Ascending aorta (tissue), 2 donors: ENCODE data around the gene SLC7A9. TPM values are rescaled to one million over a fixed set of nuclear protein-coding genes. Genes with fewer than 3 reads are reported as not detected.

Source experiments
- DNase-seq, 2 donors: peaks; one replicate each; pipeline ENCODE4 v3.0.0-alpha.2; 2019; ENCODE audit warnings: low spot score in 2 of 2
- H3K27ac ChIP-seq, 2 donors: fragments of 200-600 bp; sonication (generic); one replicate each; pipeline ENCODE4 v1.5.1; 2016 to 2017; ENCODE audit warnings: mild to moderate bottlenecking in 1 of 2
- H3K27me3 ChIP-seq: fragments of 200-600 bp; sonication (generic); one replicate; pipeline ENCODE4 v1.5.1; 2017
- H3K36me3 ChIP-seq, 2 donors: fragments of 200-600 bp; sonication (generic); one replicate each; pipeline ENCODE4 v1.5.1; 2016
- H3K4me1 ChIP-seq, 2 donors: fragments of 200-600 bp; sonication (generic); one replicate each; pipeline ENCODE4 v1.5.1; 2016 to 2017; ENCODE audit warnings: mild to moderate bottlenecking in 1 of 2
- H3K4me3 ChIP-seq, 2 donors: fragments of 200-600 bp; sonication (generic); one replicate each; pipeline ENCODE4 v1.5.1; 2016 to 2017; ENCODE audit warnings: mild to moderate bottlenecking in 1 of 2
- H3K9me3 ChIP-seq, 2 donors: fragments of 200-600 bp; sonication (generic); one replicate each; pipeline ENCODE4 v1.5.1; 2016
- CTCF ChIP-seq, 3 experiments: fragments of 200-600 bp in 2 of 3; fragments of 450-650 bp in 1 of 3; sonication (generic) in 2 of 3; IDR thresholded peaks; one replicate each; pipeline ENCODE4 v1.5.1; 2016 to 2019; ENCODE audit warnings: antibody characterized with exemption in 3 of 3, mild to moderate bottlenecking in 1 of 3, moderate library complexity in 1 of 3
- intact Hi-C: fragments of 100-400 bp; cut with DNase I; formaldehyde crosslinking; loops from one replicate; pipeline ENCODE4 v1.15.1; 2023
- total RNA-seq: library from RNA; depleted of rRNA; stranded (reverse); fragments of >200 nt; gene quantifications from one replicate; pipeline ENCODE4 v1.1.0, GENCODE V29; 2016

SLC7A9 gene
- not detected for total RNA-seq

- Histone ChIP-seq H3K9me3 (no peaks in the 10 kb centered on the region), H3K4me3 (no peak within 1 kb of the TSS), H3K4me1 (no peaks in the 10 kb centered on the region), H3K27ac (no peak within 1 kb of the TSS), H3K36me3 (no peaks in the 10 kb centered on the region), H3K27me3 (no peaks in the 10 kb centered on the region)
- no peak for DNase-seq
- intact Hi-C loops: no loop called here
- no peak for TF ChIP-seq CTCF (IDR thresholded peaks at IDR 0.05)
Measured at GRCh38 chr19:32869369-32869965, at the start of gene SLC7A9. TSS of gene SLC7A9 (minus strand) at chr19:32869767. CDS start at chr19:32868534, 1,233 bp downstream.

GRCh38 chr19:32919365-32919764 lies 49.8 kb upstream of the SLC7A9 start:
- no peak overlapping the region for H3K27ac ChIP-seq
- no peak for TF ChIP-seq CTCF (IDR thresholded peaks at IDR 0.05)
- no peak for DNase-seq
- intact Hi-C loops: no loop called here
- H3K27me3 ChIP-seq: no peaks in the 10 kb centered on the region
- no peak overlapping the region for H3K4me3 ChIP-seq
- no peaks in the 10 kb centered on the region for H3K4me1 ChIP-seq
- peaks cover 30 to 68% of the 10 kb centered on the region in 2 donors for H3K36me3 ChIP-seq
- no peaks in the 10 kb centered on the region for H3K9me3 ChIP-seq

GRCh38 chr19:32917616-32917996 lies 48.0 kb upstream of the SLC7A9 start:
- no peak overlapping the region for H3K4me3 ChIP-seq
- H3K36me3 ChIP-seq: peaks cover 26 to 59% of the 10 kb centered on the region in 2 donors
- intact Hi-C loops: no loop called here
- no peak for TF ChIP-seq CTCF (IDR thresholded peaks at IDR 0.05)
- H3K27me3 ChIP-seq: no peaks in the 10 kb centered on the region
- no peaks in the 10 kb centered on the region for H3K9me3 ChIP-seq
- no peaks in the 10 kb centered on the region for H3K4me1 ChIP-seq
- DNase-seq: no peak
- H3K27ac ChIP-seq: no peak overlapping the region

GRCh38 chr19:32916969-32917615 lies 47.5 kb upstream of the SLC7A9 start:
- no peaks in the 10 kb centered on the region for H3K9me3 ChIP-seq
- H3K27me3 ChIP-seq: no peaks in the 10 kb centered on the region
- H3K27ac ChIP-seq: no peak overlapping the region
- no peak for TF ChIP-seq CTCF (IDR thresholded peaks at IDR 0.05)
- H3K4me1 ChIP-seq: no peaks in the 10 kb centered on the region
- DNase-seq: no peak
- intact Hi-C loops: no loop called here
- H3K36me3 ChIP-seq: peaks cover 23 to 61% of the 10 kb centered on the region in 2 donors
- H3K4me3 ChIP-seq: no peak overlapping the region

- no peaks in the 10 kb centered on the region for H3K27me3 ChIP-seq
- TF ChIP-seq CTCF (IDR thresholded peaks at IDR 0.05): no peak
- no peaks in the 10 kb centered on the region for H3K4me1 ChIP-seq
- no peak for DNase-seq
- peaks cover 23 to 62% of the 10 kb centered on the region in 2 donors for H3K36me3 ChIP-seq
- H3K27ac ChIP-seq: no peak overlapping the region
- H3K9me3 ChIP-seq: no peaks in the 10 kb centered on the region
- no peak overlapping the region for H3K4me3 ChIP-seq
- intact Hi-C loops: no loop called here
Measured at GRCh38 chr19:32914879-32915660, 45.5 kb upstream of the SLC7A9 start.
